Measurements from ENCODE around the gene KCNK17. TPM values are rescaled to one million over a fixed set of nuclear protein-coding genes. Genes with fewer than 3 reads are reported as not detected.
A peak's percentile ranks its signal among the peaks of the same experiment; 100 is the strongest.

Gene KCNK17
- total and polyA plus RNA-seq, 8 donors: 0.15 to 1.1 (median 0.57) TPM; not detected in 4

DNA sequence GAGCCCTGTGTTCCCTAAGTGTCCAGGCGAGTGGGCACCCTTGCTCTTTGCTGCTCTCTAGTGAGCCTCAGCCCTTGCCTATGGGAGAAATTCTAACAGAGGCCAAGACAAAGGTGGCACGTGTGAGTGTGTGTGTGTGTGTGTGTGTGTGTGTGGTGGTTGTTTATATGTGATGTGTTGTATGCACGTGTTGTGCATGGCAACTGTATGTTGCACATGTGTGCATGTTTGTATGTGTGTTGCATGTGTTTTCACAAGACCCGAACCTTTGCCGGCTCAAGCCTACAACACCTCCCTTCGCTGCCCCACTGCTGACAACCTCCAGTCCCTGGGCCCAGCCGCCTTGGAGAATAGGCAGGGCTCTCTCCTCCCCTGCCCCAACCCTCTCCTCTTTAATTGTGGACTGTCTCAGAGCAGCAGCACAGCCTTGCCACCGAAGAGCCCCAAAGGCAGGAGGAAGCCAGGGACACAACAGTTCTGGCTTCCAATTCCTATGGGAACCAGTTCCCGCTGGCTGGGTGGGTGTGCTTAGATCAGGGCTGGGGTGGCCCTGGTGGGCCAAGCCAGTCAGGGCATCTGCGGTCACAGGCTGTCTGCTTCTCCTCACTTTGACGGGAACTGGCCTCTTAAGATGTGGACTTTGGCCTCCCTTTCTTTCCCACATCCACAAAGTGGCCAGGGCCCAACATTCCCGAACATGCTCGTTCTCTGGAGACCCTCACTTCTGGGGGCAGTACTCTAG, 5.6 kb upstream of the KCNK17 start:
- H3K4me1 ChIP-seq: peaks cover 0 to 7% (median 0%) of the 10 kb centered on the region in 4 donors
- no peak overlapping the region for H3K27ac ChIP-seq
- H3K27me3 ChIP-seq: peaks cover 0 to 39% (median 5%) of the 10 kb centered on the region in 3 donors
- H3K9me3 ChIP-seq: no peaks in the 10 kb centered on the region
- intact Hi-C loops (cut with DNase I; ENCODE audit: low total_unique reads): loop anchor here (10.0 kb wide), 1 partner anchor 345 kb away; no protein-coding TSS in a partner anchor
- no peak for TF ChIP-seq EP300 (IDR thresholded peaks at IDR 0.05)
- TF ChIP-seq CTCF (IDR thresholded peaks at IDR 0.05): no peak
- no peak for TF ChIP-seq POLR2AphosphoS5 (IDR thresholded peaks at IDR 0.05)
- TF ChIP-seq POLR2A (IDR thresholded peaks at IDR 0.05): no peak
- 57 to 64% (median 58%) methylated on average over 12 to 13 of the region's 13 CpGs for WGBS, 5 donors
- no peaks in the 10 kb centered on the region for H3K36me3 ChIP-seq
- peak in 1 of 2 donors; percentile 47 for DNase-seq
- H3K4me3 ChIP-seq: no peak overlapping the region

DNA sequence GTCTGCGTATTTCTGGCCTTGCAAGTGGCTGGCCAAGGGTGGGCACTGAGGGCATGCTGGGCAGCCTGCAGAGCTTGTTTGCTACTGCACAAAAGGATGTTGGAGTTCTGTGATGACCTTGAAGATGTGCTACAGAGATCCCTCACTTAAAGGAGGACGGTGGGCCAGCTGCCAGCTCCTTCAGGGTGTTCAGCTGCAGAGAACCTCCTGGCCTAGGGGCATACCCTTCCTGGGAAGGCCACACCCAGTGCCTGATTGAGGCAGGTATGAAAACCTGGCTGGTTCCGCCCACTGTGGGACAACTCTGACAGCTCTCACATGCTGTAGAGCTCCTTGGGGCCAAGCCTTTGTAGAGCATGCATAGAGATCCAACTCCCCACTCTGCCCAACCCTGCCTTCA, 3.0 kb upstream of the KCNK17 start:
- WGBS, 5 donors: 83 to 89% (median 86%) methylated on average over 3 of the region's 3 CpGs
- H3K4me1 ChIP-seq: peaks cover 13 to 32% (median 20%) of the 10 kb centered on the region in 4 donors
- TF ChIP-seq POLR2AphosphoS5 (IDR thresholded peaks at IDR 0.05) (no peak), POLR2A (IDR thresholded peaks at IDR 0.05) (no peak), CTCF (IDR thresholded peaks at IDR 0.05) (no peak)
- DNase-seq: no peak
- H3K9me3 ChIP-seq: no peaks in the 10 kb centered on the region
- peaks cover 5 to 62% (median 30%) of the 10 kb centered on the region in 3 donors for H3K27me3 ChIP-seq
- H3K4me3 ChIP-seq: no peak overlapping the region
- H3K36me3 ChIP-seq: no peaks in the 10 kb centered on the region
- intact Hi-C loops (cut with DNase I; ENCODE audit: low total_unique reads): loop anchor here (10.0 kb wide), 1 partner anchor 342 kb away; no protein-coding TSS in a partner anchor
- H3K27ac ChIP-seq: no peak overlapping the region

GRCh38 chr6:39313526-39314272, 520 bp downstream of the KCNK17 start:
- Histone ChIP-seq H3K27ac (no peak overlapping the region), H3K4me1 (peaks cover 13 to 26% (median 20%) of the 10 kb centered on the region in 4 donors), H3K9me3 (no peaks in the 10 kb centered on the region), H3K4me3 (peak overlapping the region; percentile 30 to 49 (median 40)), H3K36me3 (no peaks in the 10 kb centered on the region), H3K27me3 (peaks cover 5 to 81% (median 32%) of the 10 kb centered on the region in 3 donors)
- TF ChIP-seq POLR2AphosphoS5 (IDR thresholded peaks at IDR 0.05) (no peak), CTCF (IDR thresholded peaks at IDR 0.05) (no peak), EP300 (IDR thresholded peaks at IDR 0.05) (no peak), POLR2A (IDR thresholded peaks at IDR 0.05) (no peak)
- peak in 1 of 2 donors; percentile 53 for DNase-seq
- intact Hi-C loops (cut with DNase I; ENCODE audit: low total_unique reads): loop anchor here (10.0 kb wide), 1 partner anchor 339 kb away; no protein-coding TSS in a partner anchor
- 1 to 2% (median 1%) methylated on average over 36 to 80 of the region's 80 CpGs for WGBS, 5 donors

- peaks cover 5 to 79% (median 32%) of the 10 kb centered on the region in 3 donors for H3K27me3 ChIP-seq
- no peak for TF ChIP-seq POLR2A (IDR thresholded peaks at IDR 0.05)
- TF ChIP-seq EP300 (IDR thresholded peaks at IDR 0.05): no peak
- no peak for TF ChIP-seq CTCF (IDR thresholded peaks at IDR 0.05)
- no peak for TF ChIP-seq POLR2AphosphoS5 (IDR thresholded peaks at IDR 0.05)
- H3K9me3 ChIP-seq: no peaks in the 10 kb centered on the region
- intact Hi-C loops (cut with DNase I; ENCODE audit: low total_unique reads): loop anchor here (10.0 kb wide), 1 partner anchor 338 kb away; no protein-coding TSS in a partner anchor
- 3 to 17% (median 11%) methylated on average over 27 to 45 of the region's 45 CpGs for WGBS, 5 donors
- no peak overlapping the region for H3K27ac ChIP-seq
- H3K4me1 ChIP-seq: peaks cover 13 to 26% (median 20%) of the 10 kb centered on the region in 4 donors
- DNase-seq: no peak
- H3K4me3 ChIP-seq: peak overlapping the region; percentile 30 to 49 (median 40)
- no peaks in the 10 kb centered on the region for H3K36me3 ChIP-seq
These were observed 1.2 kb downstream of the KCNK17 start for GRCh38 chr6:39312912-39313525.

Data from stomach (tissue), 9 donors.